Activated CD4-positive, alpha-beta memory T cell treated with anti-CD3 and anti-CD28 coated beads, Interleukin-2, amount 10 ng/mL, durations not matched to agents 7 days and 5 days (primary cell): ENCODE measurements around the gene CASP9. TPM values are rescaled to one million over a fixed set of nuclear protein-coding genes. Genes with fewer than 3 reads are reported as not detected.
"Not testable (repeated sequence)": the region's sequence is repeated elsewhere in the genome, so short reads cannot be mapped to it uniquely, and the experiment has no call there.

Source experiments
- CTCF ChIA-PET: fragments of 350-600 bp; sonication (Branson Sonifier 250); formaldehyde crosslinking; loops from one replicate; lab custom pipeline; 2021; ENCODE audit warnings: antibody characterized with exemption, inconsistent platforms; lab: Charles Lee
- POLR2A ChIA-PET: fragments of 350-600 bp; sonication (Branson Sonifier 250); formaldehyde crosslinking; loops from one replicate; lab custom pipeline; 2021; ENCODE audit warnings: antibody characterized with exemption; lab: Charles Lee
- DNase-seq: peaks from one replicate; pipeline ENCODE4 v3.0.0-alpha.2; 2020
- H3K27ac Mint-ChIP-seq: one replicate; pipeline ENCODE4 v1.8.0; 2021; ENCODE audit warnings: mild to moderate bottlenecking, mixed read lengths
- H3K27me3 Mint-ChIP-seq: one replicate; pipeline ENCODE4 v1.8.0; 2021; ENCODE audit warnings: mixed read lengths
- H3K36me3 Mint-ChIP-seq: one replicate; pipeline ENCODE4 v1.8.0; 2021; ENCODE audit warnings: low read depth, mixed read lengths
- H3K4me1 Mint-ChIP-seq: one replicate; pipeline ENCODE4 v1.8.0; 2021; ENCODE audit warnings: mixed read lengths
- H3K4me3 Mint-ChIP-seq: one replicate; pipeline ENCODE4 v1.8.0; 2021; ENCODE audit warnings: mild to moderate bottlenecking, mixed read lengths
- H3K9me3 Mint-ChIP-seq: one replicate; pipeline ENCODE4 v1.8.0; 2021; ENCODE audit warnings: mixed read lengths
- total RNA-seq, 2 experiments: library from RNA; stranded (reverse); gene quantifications; one replicate each; pipeline ENCODE4 v1.2.3, GENCODE V29; 2021

Gene CASP9
- total RNA-seq, 2 experiments from 2014 or later: 21.5 to 22.4 TPM

DNA sequence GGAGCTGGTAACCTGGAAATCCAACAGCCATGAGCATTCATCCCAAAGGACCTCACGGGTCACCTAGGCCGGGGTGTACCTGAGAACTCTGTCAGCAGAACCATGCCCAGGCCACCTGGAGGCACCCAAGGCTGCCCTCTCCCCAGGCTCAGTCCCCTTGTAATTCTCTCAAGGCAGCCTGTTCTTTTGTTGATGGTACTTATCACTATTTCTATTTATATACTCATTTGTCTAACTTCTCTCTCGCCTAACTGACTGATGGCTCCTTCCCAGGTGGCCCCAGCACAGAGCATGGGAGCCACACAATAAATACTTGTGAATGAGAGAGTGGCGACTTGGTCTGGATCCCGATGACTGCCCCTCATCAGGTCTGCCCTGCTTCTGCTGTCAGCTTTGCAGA, 16.7 kb downstream of the CASP9 start:
- Mint-ChIP-seq H3K4me3 (no peak overlapping the region), H3K27me3 (no peaks in the 10 kb centered on the region), H3K36me3 (peaks cover 26% of the 10 kb centered on the region), H3K9me3 (no peaks in the 10 kb centered on the region), H3K4me1 (peaks cover 5% of the 10 kb centered on the region), H3K27ac (no peak overlapping the region)
- CTCF ChIA-PET: no interaction called here
- no peak for DNase-seq
- POLR2A ChIA-PET: no interaction called here

DNA sequence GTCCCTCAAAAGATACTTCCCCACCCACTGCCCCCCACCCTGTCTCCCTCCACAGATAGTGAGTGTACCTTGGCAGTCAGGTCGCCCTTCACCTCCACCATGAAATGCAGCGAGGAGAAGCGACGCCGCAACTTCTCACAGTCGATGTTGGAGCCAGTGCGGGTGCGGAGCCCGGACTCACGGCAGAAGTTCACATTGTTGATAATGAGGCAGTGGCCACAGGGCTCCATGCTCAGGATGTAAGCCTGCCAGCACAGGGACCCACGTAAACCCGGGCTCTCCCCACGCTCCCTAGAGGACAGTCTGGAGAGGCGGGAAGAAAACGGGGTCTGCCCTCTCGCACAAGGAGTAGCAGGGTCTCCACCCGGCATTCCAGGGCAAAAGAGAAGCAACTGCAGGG, 17.2 kb downstream of the CASP9 start:
- no peaks in the 10 kb centered on the region for H3K9me3 Mint-ChIP-seq
- CTCF ChIA-PET: no interaction called here
- H3K27me3 Mint-ChIP-seq: no peaks in the 10 kb centered on the region
- peaks cover 5% of the 10 kb centered on the region for H3K4me1 Mint-ChIP-seq
- DNase-seq: no peak
- H3K36me3 Mint-ChIP-seq: peaks cover 21% of the 10 kb centered on the region
- no peak overlapping the region for H3K4me3 Mint-ChIP-seq
- H3K27ac Mint-ChIP-seq: no peak overlapping the region
- POLR2A ChIA-PET: no interaction called here

DNA sequence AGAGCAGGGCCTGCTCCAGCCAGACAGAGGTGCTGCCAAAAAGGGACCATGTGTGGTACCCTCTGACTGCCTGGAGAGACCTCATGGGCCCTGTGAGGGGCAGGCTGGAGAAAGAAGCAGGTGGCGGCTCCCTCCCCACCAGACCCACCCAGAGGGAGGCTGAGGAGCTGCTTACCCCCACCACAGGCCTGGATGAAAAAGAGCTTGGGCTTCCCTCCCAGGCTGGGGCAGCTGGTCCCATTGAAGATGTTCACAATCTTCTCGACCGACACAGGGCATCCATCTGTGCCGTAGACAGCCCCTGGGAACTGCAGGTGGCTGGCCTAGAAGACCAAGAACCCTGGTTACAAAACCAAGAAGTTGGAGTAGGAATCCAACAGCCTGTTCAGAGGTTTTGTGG, 19.6 kb downstream of the CASP9 start:
- POLR2A ChIA-PET: no interaction called here

DNA sequence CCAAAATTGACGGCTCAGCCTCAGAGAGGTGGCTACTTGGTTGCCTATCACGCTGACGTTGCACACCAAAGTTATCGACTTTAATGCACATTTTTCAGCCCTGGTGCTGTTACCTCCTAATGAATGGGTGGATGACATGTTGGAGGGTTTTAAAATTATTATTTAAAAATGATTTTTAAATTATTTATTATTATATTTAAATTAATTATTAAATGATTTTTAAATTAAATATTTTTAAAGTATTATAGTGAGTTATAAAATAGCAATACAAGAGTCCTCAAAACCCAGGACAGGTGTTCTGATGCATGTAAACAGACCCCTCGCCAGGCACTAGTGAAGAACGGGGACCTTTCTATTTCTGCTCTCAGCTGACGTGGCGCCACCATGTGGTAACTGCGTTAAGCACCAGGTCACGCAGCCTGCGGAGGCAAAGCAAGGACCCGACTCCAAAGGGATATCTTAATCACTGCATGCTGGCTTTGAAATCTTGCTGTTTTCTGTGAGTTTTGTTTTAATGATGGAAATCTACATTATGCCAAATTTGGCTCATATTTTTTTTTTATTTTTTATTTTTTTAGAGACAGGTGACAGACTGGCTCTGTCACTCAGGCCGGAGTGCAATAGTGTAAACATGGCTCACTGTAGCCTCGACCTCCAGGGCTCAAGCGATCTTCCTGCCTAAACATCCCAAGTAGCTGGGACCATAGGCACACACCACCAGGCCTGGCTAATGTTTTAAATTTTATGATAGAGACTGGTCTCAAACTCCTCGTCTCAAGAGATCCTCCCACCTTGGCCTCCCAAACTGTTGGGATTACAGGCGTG, 22.6 kb downstream of the CASP9 start:
- Mint-ChIP-seq H3K36me3 (peaks cover 17% of the 10 kb centered on the region), H3K9me3 (no peaks in the 10 kb centered on the region), H3K4me3 (no peak overlapping the region), H3K27ac (no peak overlapping the region), H3K27me3 (no peaks in the 10 kb centered on the region), H3K4me1 (no peaks in the 10 kb centered on the region)
- ChIA-PET POLR2A (no interaction called here), CTCF (interaction anchor here (0.6 to 1.3 kb wide), 4 partner anchors 8 to 1964 kb away, joined by 3 to 4 read pairs (median 4); no protein-coding TSS in a partner anchor)
- DNase-seq: peak; percentile 66

More for the DNA sequence above, 19.6 kb downstream of the CASP9 start:
- Mint-ChIP-seq H3K4me3 (no peak overlapping the region), H3K4me1 (no peaks in the 10 kb centered on the region), H3K27ac (no peak overlapping the region), H3K36me3 (peaks cover 14% of the 10 kb centered on the region), H3K27me3 (no peaks in the 10 kb centered on the region), H3K9me3 (no peaks in the 10 kb centered on the region)
- CTCF ChIA-PET: no interaction called here
- DNase-seq: no peak

DNA sequence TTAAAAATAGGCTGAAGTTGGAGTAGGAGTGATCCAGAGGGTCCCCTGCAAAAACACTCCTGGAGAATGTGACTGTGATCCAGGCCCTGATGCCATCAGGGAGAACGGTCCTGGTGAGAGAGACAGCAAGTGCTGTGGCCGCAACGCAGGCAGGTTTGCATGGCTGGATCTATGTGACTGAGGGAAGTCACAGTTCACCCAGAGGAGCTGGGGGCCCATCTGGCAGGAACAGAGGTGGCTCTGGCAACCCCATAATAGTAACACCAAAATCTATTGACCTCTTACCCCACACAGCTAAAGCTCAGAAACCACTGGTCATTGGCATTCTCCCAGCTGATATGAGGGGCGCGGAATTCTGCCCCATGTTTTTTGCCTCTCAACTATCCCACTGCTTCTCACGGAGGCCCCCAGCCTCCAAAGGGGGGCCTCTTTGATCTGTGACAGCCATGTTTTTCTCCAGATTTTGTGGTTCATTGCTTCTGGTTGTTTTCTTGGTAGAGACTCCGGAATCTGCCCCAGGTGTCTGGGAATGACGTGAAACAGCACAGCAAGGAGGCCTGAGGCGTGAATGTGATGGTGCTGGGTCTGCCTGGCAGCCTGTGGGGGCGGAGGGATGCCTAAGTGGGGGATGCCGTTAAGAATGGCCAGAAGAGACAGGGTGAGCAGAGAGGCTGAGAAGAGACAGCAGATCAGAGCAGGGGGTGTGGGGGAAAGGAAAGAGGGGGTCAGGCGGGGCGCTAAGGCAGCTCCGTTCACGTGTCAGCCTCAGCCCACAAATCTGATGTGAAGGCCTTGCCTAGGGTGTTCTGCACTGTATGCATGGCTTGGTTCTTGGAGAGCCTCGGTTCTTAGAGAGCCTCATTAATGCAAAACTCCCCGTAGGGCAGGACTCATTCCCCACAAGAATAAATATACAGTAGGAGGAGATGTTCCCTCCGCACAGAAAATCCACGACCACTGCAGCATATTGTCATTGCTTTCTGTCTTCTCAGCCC, 23.5 kb downstream of the CASP9 start:
- no peaks in the 10 kb centered on the region for H3K4me1 Mint-ChIP-seq

DNA sequence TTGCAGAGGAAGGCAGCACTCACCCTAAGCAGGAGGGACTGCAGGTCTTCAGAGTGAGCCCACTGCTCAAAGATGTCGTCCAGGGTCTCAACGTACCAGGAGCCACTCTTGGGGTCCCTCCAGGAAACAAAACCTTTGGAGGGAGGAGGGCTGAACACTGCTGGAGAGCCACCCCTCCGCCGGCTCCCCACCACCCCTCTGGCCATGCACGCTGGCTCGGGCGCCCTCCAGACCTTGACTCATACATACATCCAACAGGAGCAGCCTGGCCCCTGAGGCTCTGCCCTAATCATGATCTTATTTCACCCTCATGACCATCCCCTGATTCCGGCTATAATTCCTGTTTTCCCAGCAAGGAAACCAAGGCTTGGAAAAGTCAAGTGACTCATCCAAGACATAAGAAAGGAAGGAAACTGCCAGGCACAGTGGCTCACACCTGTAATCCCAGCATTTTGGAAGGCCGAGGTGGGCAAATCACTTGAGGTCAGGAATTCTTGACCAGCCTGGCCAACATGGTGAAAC, 30.1 kb downstream of the CASP9 start:
- Mint-ChIP-seq H3K4me1 (peaks cover 11% of the 10 kb centered on the region), H3K27me3 (no peaks in the 10 kb centered on the region), H3K27ac (no peak overlapping the region), H3K9me3 (no peaks in the 10 kb centered on the region), H3K4me3 (no peak overlapping the region), H3K36me3 (peaks cover 25% of the 10 kb centered on the region)
- CTCF ChIA-PET: no interaction called here
- DNase-seq: no peak
- POLR2A ChIA-PET: no interaction called here

More for the DNA sequence above, 23.5 kb downstream of the CASP9 start:
- no peak for DNase-seq
- H3K27ac Mint-ChIP-seq: no peak overlapping the region
- no peaks in the 10 kb centered on the region for H3K9me3 Mint-ChIP-seq
- H3K27me3 Mint-ChIP-seq: no peaks in the 10 kb centered on the region
- POLR2A ChIA-PET: no interaction called here
- H3K4me3 Mint-ChIP-seq: no peak overlapping the region
- CTCF ChIA-PET: interaction anchor here (1.2 kb wide), 2 partner anchors 7 to 13 kb away, joined by 3 read pairs; no protein-coding TSS in a partner anchor
- peaks cover 25% of the 10 kb centered on the region for H3K36me3 Mint-ChIP-seq

DNA sequence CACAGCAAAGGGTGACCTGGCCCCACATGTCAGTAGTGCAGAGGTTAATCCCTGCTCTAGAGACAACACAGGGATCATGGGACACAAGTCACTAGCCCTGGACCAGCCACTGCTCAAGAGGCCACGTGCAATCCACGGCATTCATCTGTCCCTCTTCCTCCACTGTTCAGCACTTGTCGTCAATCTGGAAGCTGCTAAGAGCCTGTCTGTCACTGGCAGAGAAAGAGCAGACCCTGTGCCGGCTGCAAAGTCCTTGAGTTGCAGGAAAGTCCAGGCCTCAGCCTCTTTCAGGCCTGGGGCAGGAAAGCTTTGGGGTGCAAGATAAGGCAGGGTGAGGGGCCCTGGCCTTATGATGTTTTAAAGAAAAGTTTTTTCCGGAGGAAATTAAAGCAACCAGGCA, 31.4 kb downstream of the CASP9 start:
- ChIA-PET CTCF (interaction anchor here (1.0 kb wide), 1 partner anchor 9 kb away, joined by 3 read pairs; no protein-coding TSS in a partner anchor), POLR2A (no interaction called here)
- no peak overlapping the region for H3K4me3 Mint-ChIP-seq
- H3K4me1 Mint-ChIP-seq: peaks cover 11% of the 10 kb centered on the region
- H3K27ac Mint-ChIP-seq: no peak overlapping the region
- H3K9me3 Mint-ChIP-seq: no peaks in the 10 kb centered on the region
- DNase-seq: no peak
- H3K36me3 Mint-ChIP-seq: peaks cover 22% of the 10 kb centered on the region
- no peaks in the 10 kb centered on the region for H3K27me3 Mint-ChIP-seq

DNA sequence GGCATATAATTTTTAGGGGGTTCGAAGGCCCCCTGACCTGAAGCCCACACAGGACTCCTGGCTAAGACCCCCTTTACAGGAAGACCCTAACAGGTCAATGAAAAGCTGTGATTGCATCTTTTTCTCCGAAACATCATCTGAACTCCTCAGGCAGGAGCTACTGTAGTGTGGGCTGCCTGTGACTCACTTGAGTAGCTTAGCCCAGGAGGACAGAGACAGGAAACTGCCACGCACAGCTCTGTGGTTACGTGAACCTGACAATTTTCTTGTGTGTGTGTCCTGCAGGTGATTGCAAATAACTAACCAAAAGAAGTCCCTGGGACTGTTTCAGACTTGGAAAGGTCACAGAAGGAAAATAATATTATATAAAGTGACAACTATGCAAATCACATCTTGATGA, 33.0 kb downstream of the CASP9 start:
- H3K27me3 Mint-ChIP-seq, H3K27ac Mint-ChIP-seq, H3K9me3 Mint-ChIP-seq, H3K4me3 Mint-ChIP-seq, POLR2A ChIA-PET: not testable (repeated sequence)
- peak; percentile 46 for DNase-seq
- CTCF ChIA-PET: interaction anchor here (1.7 kb wide), 1 partner anchor 11 kb away, joined by 4 read pairs; no protein-coding TSS in a partner anchor
- peaks cover 11% of the 10 kb centered on the region for H3K4me1 Mint-ChIP-seq
- peaks cover 18% of the 10 kb centered on the region for H3K36me3 Mint-ChIP-seq

DNA sequence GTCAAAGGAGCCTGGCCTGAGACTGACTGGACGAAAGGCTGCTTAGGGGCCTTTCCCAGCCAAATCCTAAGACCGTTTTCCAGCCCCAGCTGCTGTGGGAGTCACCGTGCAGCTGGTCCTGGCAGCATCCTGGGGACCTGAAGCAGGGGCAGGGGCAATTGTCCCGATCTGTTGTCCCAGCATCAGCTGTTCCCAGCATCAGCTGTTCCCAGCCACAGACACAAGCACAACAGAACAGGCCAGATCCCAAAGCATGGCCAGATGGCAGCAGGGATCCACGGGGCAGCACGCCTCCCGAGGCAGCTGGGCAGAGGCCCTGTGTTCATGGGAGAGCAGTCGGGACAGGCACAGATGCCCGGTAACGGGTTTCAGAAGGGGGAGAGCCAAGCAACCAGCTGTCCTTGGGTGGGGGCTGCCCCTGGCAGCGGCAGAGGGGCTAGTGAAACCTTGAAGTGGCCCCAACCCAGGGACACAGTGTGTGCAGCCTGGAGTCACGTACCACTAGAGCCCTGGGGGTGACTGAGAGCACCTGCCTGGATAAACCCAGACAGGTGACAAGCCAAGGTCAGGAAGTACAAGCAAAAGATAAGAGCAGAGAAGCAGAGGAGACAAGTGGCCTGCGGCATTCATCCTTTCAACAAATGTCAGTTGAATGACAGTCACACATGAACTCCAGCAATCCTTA, 34.8 kb downstream of the CASP9 start:
- CTCF ChIA-PET: interaction anchor here (0.6 kb wide), 1 partner anchor 75 kb away, joined by 3 read pairs; no protein-coding TSS in a partner anchor
- no peak overlapping the region for H3K27ac Mint-ChIP-seq
- H3K9me3 Mint-ChIP-seq: no peaks in the 10 kb centered on the region
- no peak overlapping the region for H3K4me3 Mint-ChIP-seq
- POLR2A ChIA-PET: no interaction called here
- H3K4me1 Mint-ChIP-seq: peaks cover 13% of the 10 kb centered on the region
- DNase-seq: no peak
- no peaks in the 10 kb centered on the region for H3K27me3 Mint-ChIP-seq
- peaks cover 8% of the 10 kb centered on the region for H3K36me3 Mint-ChIP-seq

DNA sequence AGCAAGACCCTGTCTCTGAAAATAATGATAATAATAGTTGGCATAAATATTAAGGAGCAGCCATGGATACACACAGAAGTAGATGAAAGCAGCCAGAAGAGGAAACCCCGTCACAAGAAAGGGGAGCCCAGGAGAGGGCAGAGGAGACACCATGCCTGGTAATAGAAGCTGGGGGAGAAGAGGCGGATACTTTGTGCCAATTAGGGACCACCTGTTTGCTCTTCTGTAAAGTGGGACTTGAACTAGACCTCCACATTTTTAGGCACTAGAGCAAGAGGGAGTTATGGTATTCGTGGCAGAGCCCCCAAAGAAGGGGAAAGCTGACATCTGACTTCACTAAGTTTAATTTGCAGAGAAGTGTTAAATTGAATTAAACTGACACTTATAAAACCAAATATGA, 35.6 kb downstream of the CASP9 start:
- POLR2A ChIA-PET: no interaction called here
- Mint-ChIP-seq H3K9me3 (no peaks in the 10 kb centered on the region), H3K36me3 (peaks cover 4% of the 10 kb centered on the region), H3K27me3 (no peaks in the 10 kb centered on the region), H3K4me3 (no peak overlapping the region), H3K4me1 (peaks cover 13% of the 10 kb centered on the region), H3K27ac (no peak overlapping the region)
- DNase-seq: no peak
- CTCF ChIA-PET: no interaction called here

DNA sequence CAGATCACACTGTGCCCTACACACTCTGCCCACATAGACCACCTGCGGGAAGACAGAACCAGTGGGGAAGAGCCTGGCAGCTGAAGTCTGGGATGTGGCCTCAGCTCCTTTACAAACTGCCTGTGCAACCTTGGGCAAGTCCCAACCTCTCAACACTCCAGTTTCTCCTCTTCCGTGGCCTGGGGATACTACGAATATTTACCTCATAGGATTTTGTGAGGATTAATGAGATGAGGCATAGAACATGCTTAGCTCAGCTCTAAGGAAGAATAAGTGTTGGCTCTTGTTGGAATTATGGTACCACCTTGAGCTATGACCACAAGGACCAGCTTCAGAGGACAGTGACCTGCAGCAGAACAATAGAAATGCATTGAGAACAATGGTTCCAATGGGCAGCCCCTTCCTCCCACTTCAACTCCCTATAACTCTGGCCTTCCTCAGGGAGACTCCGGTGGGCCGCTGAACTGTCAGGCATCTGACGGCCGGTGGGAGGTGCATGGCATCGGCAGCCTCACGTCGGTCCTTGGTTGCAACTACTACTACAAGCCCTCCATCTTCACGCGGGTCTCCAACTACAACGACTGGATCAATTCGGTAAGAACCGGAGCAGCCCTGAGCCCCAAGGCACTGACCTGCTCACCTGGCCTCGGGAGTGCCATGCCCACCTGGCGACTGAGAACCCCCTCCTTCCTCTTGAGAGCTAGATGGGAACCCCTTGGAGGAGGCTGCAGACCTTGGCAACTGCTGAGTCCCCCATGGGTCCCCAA, 37.0 kb downstream of the CASP9 start:
- H3K4me1 Mint-ChIP-seq: peaks cover 13% of the 10 kb centered on the region
- H3K9me3 Mint-ChIP-seq, DNase-seq, H3K4me3 Mint-ChIP-seq, H3K27ac Mint-ChIP-seq, H3K36me3 Mint-ChIP-seq, H3K27me3 Mint-ChIP-seq, POLR2A ChIA-PET, CTCF ChIA-PET: not testable (repeated sequence)

DNA sequence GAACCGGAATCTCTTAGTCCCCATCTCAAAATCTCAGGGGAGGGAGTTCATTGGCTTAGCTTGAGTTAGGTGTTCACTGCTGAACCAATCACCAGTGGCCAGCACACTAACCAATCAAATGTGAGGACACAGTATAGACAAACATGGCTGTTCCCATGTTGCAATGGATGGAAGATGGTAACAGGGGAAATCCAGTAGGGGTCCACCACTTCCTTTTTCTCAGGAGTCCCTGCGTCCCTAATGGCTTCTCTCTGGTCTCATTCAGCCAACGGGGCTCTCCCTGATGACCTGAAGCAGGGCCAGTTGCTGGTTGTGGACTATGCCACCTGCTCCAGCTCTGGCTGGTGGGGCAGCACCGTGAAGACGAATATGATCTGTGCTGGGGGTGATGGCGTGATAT, 38.4 kb downstream of the CASP9 start:
- no peak for DNase-seq
- H3K4me3 Mint-ChIP-seq: no peak overlapping the region
- no peaks in the 10 kb centered on the region for H3K27me3 Mint-ChIP-seq
- ChIA-PET CTCF (no interaction called here), POLR2A (no interaction called here)
- H3K9me3 Mint-ChIP-seq: no peaks in the 10 kb centered on the region
- H3K27ac Mint-ChIP-seq: no peak overlapping the region
- peaks cover 2% of the 10 kb centered on the region for H3K36me3 Mint-ChIP-seq
- peaks cover 5% of the 10 kb centered on the region for H3K4me1 Mint-ChIP-seq
